Stimulated activated CD8-positive, alpha-beta memory T cell treated with anti-CD3 and anti-CD28 coated beads, Interleukin-15, amount 100 ng/mL, for 1 hour (primary cell): Measurements from ENCODE around the gene MRM2.

Source experiments
- DNase-seq: peaks from one replicate; pipeline ENCODE4 v3.0.0-alpha.2; 2020; ENCODE audit warnings: low read depth

MRM2 gene

GRCh38 chr7:2222516-2222915, 19.5 kb downstream of the MRM2 start:
- DNase-seq: no peak

- DNase-seq: no peak
These were observed 21.1 kb downstream of the MRM2 start for GRCh38 chr7:2220954-2221353.

- no peak for DNase-seq
These were observed 21.5 kb downstream of the MRM2 start for GRCh38 chr7:2220506-2220905.

GRCh38 chr7:2220030-2220429, 22.0 kb downstream of the MRM2 start:
- DNase-seq: no peak

- no peak for DNase-seq
These were observed 22.4 kb downstream of the MRM2 start for GRCh38 chr7:2219606-2220005.

GRCh38 chr7:2219136-2219535, 22.9 kb downstream of the MRM2 start:
- no peak for DNase-seq

- no peak for DNase-seq
These were observed 23.6 kb downstream of the MRM2 start for GRCh38 chr7:2218444-2218785.

- DNase-seq: no peak
These were observed 24.1 kb downstream of the MRM2 start for GRCh38 chr7:2217716-2218443.

- no peak for DNase-seq
These were observed 24.8 kb downstream of the MRM2 start for GRCh38 chr7:2217206-2217605.

GRCh38 chr7:2215851-2216250, 26.2 kb downstream of the MRM2 start:
- DNase-seq: no peak

- no peak for DNase-seq
These were observed 27.4 kb downstream of the MRM2 start for GRCh38 chr7:2214636-2215035.

- no peak for DNase-seq
These were observed 28.3 kb downstream of the MRM2 start for GRCh38 chr7:2213551-2214215.

GRCh38 chr7:2212906-2213305, 29.1 kb downstream of the MRM2 start:
- no peak for DNase-seq

GRCh38 chr7:2211926-2212325, 30.1 kb downstream of the MRM2 start:
- no peak for DNase-seq

- DNase-seq: no peak
These were observed 30.6 kb downstream of the MRM2 start for GRCh38 chr7:2211259-2211880.

- DNase-seq: no peak
These were observed 31.3 kb downstream of the MRM2 start for GRCh38 chr7:2210551-2211258.

GRCh38 chr7:2209961-2210323, 32.1 kb downstream of the MRM2 start:
- DNase-seq: no peak

- no peak for DNase-seq
These were observed 32.7 kb downstream of the MRM2 start for GRCh38 chr7:2209146-2209960.

- no peak for DNase-seq
These were observed 33.3 kb downstream of the MRM2 start for GRCh38 chr7:2208712-2209111.

- DNase-seq: no peak
These were observed 36.8 kb downstream of the MRM2 start for GRCh38 chr7:2205036-2205780.

- no peak for DNase-seq
These were observed 37.6 kb downstream of the MRM2 start for GRCh38 chr7:2204446-2204845.
